Activated CD8-positive, alpha-beta memory T cell treated with anti-CD3 and anti-CD28 coated beads for 1 hour (primary cell): Measurements from ENCODE around the gene NDST4.

Source experiments
- DNase-seq, 2 donors: peaks; one replicate each; pipeline ENCODE4 v3.0.0-alpha.2; 2020; ENCODE audit warnings: low read depth in 1 of 2; ENCODE audit errors: extremely low read depth in 1 of 2

Gene NDST4

DNA sequence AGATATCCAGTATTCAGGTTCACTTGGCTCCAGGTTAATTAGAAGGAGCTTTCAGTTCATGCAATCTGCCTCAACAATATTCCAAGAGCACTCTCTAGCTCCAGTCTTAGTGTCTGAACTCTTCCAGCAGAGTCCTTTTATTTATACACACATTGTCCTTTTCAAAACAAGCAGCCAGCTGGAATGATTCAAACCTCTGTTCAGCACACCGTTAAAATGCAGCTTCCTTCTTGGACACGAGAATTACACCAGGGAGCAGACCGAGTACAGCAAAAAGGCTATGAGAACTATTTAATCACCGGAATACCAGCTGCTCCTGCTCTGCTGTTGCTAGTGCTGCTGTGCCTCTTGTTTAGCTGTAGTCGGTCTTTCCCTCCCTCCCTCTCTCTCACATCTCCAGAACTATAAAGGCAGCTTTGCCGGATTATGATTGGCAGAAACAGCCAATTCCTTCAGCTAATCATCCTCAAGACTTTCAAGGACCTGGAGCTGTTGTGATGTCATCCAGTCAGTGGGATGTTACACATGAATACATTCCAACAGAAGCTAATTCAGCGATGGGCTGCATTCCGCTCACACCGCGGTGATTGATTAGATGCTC is at the start of gene NDST4:
Gene NDST4 (minus strand): TSS at position 115 of the 601 bp plus-strand sequence. CDS start 36,584 bp downstream, outside the sequence.
- DNase-seq, result no peak

DNA sequence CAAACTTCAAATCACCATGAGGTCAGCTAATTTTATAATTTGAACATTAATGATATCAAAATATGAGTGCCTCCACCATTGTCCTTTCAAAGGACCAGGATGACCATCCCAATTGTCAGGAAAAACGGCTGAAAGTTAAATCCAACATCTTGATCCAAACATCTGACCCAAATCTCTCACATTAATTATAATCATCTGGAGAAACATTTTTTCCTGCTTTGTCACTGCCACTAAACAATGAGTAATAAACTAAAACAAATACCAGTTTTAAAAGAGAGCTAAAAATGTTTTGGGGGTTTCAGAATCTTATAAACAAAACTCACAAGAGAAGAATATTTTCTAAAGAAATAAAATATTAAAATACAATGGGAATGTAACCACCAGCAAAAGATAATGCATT is 45.7 kb upstream of the NDST4 start:
- no peak for DNase-seq

DNA sequence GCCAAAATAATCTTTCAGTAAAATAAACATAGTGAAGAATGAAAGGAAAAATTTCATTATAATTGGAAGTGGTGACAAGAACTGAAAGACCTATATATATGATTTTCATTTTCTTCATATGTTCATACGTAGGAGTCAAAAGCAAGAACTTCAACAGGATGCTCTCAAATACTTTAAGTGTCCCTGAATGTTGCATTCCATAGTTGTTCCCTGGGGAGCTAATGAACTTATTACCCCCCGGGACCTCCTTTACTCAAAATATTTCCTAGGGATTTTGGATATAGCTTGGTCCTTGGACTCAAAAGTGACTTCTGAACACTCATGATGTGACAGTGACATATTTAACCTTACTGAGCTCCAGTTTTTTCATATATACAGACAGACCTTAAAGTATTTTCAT is 44.9 kb upstream of the NDST4 start:
- no peak for DNase-seq

DNA sequence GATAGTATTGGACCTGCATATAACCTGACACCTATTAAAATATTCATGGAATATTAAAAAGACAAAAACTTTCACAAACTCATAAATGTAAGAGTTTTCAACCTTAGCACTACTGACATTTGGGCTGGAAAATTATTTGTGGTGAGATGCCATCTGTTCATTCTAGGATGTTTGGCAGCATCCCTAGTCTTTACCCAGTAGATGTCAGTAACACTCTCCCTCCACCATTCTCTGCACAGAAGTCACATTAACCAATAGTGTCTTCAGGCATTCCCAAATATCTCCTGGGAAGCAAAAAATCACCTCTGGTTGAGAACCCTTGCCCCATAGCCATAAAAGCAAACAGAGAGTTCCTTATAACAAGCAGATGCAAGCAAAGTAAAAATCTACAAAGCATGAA is 41.4 kb upstream of the NDST4 start:
- no peak for DNase-seq

DNA sequence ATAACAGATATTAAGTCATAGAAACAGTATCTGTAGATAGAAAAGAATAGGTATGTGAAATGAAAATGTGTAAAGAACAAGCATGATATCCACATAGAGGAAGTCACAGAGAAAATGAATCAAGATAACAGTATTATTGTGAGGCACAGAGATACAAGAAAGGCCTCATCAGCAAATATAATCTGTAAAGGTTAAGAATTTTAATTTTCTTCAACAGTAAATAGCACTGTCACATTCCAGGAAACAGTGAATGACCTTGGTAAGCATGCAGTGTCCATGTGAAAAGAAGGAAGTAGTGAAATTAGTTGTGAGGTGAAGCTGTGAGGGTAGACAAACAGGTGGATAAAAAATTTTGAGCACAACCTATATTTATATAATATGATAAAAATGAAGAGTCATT is 39.5 kb upstream of the NDST4 start:
- no peak for DNase-seq

DNA sequence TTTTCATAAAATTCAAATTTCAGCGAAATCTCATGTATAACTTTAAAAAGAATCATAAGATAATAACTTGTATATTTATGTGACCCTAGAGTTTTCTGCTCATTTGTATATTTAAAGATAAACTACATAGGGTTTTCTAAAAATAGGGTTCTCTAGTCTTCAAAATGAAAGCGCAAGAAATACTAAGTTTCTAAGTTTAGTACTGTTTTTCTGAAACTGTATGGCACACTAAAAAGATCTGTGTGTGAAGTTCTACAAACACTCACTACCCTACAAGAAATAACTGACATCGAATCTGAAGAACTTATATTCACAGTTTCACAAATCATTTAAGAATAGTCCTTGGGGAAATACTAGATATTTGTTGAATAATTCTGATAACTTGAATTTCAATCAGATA is 38.7 kb upstream of the NDST4 start:
- no peak for DNase-seq

DNA sequence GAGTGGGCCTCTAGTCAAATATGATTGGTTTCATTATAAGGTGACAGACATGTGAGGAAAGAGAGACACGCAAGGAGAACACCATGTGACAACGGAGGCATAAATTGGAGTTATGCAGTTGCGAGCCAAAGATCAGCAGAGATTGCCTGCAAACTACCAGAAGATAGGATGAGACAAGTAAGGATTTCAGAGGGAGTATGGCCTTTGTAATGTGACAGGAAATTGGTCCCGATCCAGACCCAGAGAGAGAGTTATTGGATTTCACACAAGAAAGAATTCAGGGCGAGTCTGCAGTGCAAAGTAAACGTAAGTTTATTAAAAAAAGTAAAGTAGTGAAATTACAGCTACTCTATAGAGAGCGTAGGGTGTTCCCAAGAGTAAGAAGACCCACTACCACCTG is 35.7 kb upstream of the NDST4 start:
- DNase-seq, result no peak

DNA sequence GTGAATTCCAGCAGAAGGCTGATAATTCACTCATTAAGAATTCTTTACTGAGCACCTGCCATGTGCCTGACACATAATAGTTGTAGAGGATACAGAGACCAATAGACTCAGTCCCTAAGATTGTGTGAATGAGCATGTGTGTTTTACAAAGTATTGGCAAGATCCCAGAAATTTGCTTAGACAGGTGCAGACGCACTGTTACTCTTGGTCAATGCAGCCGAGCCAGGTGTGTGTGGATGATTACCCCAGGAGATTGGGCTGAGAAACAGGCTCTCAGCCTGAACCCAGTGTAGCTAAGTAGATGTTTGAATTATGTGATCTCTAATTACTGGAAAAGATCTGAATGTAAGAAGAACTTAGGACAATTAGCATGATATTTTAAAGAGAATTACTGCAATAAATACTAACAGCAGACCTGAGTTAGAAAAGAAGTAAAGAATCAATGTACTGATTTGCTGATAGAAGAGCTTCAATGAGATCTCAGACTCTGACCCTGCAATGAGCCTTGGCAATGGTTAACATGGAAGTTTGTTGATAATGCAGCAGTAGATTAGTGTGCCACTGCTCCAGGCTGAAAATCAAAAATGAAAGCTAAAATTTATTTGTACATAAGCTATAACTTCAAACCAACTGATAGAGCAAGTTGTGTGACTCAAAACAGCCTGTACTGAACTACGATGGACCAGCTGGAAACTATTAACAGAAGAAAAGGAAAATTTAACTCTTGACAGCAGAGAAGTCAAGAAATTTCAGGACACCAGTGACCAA is 32.2 kb upstream of the NDST4 start:
- no peak for DNase-seq

DNA sequence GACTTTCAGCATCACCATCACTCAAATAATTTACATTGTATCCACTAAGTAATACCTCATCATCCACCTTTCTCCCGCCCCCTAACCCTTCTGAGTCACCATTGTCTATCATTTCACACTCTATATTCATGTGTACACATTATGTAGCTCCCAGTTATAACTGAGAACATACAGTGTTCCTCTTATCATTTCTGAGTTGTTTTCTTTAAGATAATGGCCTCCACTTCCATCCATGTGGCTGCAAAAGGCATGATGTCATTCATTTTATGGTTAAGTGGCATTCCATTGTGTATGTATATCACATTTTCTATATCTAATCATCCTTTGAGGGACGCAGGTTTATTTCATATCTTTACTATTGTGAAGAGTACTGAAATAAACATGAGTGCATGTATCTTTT is 14.6 kb upstream of the NDST4 start:
- DNase-seq, result no peak

DNA sequence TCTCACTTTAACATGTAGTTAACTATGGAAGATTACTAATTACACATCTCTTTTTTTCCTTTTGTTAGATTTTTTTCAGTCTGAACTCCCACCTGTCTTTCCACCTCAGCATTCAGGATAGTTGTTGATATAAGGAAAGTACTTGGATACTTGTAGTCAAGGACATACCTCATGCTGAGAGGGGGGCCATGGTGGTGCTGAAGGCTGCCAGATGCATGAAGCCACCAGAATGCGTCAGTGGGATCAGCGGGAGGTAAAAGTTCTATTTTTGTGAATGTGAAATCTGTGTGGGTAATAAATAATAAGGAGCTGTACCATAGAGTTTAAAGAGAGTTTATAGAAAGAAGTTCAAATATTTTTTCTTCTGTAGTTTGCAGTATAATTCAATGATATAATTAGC is 13.1 kb upstream of the NDST4 start:
- no peak for DNase-seq

DNA sequence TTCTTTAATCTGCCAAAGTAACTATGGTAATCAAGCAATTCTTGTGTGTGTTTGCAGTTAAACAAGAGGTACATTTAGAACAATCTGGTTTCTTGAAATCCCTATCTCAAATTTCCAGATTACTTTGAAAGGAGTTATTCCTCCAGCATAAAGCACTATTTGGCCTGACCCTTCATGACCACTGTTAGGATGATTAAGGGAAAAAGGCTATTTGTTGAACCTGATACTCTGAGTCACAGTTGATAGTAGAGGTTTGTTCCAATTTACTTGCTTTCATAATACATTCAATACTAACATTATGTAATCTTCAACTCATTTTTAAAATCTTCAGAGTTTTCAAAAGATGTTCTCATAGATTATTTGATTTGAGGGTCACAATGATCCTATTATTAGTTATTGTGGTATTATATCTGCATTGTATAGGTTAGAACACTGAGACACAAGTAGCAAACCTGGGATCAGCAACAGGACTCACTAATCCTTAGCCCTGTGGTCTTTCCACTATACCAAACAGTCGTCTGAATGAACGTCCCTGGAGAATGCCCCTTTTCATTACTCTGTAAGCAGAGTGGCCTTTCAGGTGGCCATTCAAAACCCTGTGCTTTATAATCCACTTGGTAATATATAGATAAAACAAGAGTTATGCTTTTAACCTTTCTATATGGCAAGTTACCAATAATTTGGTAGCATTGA is 8.1 kb upstream of the NDST4 start:
- no peak for DNase-seq

DNA sequence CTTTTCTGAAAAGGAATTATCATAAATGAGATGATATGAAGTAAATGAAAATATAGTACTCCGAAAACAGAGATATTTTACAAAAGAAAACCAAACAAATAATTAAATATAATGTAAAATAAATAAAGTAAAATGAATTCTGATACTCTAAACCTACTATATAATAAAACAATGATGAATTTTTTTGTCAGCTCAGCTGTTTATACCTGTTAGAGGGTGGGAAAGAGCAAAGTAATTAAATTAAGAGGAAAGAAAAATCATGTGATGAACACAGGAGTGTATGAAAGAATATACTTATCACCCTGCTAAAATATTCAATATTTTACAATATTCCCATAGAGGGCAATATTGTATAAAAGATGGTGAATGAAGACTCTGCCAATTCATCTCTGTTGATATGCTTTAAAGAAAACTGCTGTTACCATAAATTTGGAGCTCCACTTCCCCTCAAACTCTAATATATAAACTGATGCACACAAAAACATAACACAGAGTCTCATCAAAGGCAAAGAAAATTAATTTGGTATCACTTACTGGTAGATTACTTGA is 6.5 kb upstream of the NDST4 start:
- DNase-seq, result no peak

DNA sequence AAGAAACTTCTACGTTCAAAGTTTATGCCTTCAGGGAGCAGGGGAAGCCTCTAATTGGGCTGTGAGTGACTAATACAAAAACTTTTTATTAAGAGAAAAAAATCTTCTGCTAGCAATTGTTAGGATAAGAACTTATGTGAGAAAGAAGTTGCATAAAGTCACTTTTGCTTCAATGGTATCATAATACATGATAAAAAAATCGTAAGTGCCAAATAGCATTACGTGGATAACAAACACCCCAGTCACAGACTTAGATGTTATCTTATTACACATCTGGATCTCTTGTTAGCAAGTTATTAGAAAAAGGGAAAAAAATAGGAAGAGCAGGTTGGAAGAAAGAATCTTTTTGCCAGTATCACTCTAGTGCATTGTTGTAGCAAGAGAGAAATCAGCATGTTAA is 4.2 kb upstream of the NDST4 start:
- no peak for DNase-seq

DNA sequence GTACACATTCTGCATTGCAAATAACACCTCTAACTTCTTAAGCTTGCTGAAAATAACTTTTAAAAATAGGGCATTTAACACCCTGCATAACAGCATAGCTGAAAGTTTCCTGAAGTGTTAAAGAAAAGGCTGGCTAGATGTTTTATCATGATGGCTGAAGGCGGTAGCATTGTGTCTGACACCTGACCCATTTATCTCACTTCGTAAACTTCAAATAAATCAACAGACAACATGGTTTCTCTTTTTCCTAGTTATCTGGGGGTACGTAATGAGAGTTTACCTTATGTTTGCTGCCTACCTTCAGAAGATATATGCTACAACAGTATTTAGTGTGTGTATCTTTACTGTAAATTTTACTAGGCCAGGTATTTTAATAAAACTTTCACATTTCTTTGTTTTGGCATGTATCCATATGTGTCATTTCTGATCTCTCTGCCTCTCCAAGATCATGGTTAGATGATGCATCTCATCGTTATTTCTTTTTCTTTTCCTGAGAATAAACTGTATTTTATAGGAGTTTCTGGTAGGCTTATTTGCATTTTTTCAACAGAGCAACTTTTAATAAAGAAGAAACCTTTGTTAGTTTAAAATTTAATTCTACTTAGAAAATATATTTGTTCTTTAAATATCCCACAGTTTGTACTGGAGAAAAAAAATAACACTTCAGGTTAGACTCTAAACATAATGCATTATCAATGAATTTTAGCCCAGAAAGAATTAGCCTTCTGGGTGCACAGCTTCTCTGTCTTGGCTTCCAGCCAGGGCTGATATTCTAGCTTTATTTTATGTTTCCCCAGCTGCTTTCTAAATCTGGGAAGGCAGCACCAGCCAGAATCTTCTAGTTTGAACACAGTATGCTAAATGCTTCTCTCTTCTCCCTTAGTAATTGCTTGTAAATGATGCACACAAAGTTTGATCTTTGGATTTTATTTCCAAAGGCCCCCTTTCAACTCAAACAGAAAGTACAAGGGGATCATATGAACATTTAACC is 2.9 kb downstream of the NDST4 start:
- DNase-seq, result no peak

DNA sequence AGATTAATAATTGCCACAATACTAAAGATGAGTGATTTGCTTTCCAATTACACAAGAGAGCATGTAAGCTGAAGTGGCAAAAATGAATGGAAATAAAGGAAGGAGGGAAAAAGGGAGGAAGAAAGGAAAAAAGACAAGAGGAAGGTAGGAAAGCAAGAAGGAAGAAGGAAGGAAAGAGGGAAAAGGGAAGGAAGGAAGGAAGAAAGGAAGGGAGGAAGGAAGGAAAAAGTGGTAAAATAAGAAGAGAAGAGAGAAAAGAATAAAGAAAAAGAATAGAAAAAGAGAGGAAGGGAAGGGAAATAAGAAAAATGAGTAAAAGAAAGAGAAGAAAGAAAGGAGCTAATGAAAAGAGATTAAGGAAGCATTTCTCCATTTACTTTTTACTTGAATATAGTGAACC is 4.6 kb downstream of the NDST4 start:
- DNase-seq, result no peak

DNA sequence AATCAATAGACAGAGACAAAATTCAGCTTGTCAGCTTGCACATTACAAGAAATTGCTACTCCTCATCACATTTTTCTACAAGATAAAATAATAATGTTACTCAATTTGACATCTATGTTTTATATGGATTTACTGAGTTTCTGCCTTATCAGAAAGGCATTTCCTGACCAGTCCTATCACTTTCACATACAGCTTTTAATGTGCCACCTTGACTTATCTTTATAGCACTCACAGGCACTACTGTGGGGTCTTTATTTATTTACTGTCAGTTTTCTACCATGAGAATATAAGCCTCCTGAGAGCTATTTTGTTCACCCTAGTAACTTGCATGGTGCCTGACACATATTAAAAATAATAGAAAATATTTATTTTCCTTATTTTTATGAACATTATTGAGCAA is 6.0 kb downstream of the NDST4 start:
- DNase-seq, result no peak

DNA sequence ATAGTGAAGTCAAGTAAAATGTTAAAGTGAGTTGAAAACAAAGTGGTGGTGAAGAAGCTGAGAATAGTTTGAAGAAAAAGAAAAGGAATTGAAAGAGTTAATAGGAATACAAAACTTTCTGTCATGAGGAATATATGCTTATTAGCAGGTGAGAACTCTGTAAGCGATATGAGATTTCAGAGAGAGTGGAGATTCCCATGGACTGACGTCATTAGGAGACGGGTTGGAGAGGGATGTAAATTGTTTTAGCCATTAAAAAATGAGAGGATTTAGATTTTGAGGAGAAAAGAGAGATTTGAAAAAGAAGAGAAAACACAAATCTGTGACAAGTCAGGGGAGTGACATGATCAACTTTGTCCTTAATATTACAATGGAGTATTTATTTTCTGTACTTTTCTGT is 11.7 kb downstream of the NDST4 start:
- DNase-seq, result no peak

DNA sequence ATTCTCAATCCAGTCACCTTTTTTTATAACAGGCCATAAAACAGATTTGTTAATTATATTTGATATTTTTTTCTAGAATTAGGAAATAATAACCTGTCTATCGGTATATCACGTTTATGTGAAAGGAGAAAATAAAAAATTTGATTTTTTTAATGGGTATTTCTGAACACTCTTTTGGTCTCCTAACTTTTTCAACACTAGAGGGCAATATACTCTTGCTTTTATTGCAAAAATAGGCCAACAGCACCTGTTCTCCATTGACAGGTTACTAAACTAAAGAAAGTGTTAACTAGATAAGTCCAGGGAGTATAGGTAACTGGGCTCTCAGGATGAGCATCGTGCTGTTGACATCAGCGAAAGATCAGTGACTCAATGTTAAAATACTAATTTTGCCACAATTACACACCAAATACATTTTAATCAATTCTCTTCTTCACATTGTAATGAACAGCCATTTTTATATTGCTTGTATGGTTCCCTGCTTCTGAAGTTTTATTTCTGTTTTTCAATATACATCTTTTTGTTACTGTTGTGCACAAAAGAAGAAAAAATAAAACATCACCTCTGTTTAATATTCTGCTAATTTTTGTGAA is 22.8 kb downstream of the NDST4 start:
- DNase-seq, result no peak

DNA sequence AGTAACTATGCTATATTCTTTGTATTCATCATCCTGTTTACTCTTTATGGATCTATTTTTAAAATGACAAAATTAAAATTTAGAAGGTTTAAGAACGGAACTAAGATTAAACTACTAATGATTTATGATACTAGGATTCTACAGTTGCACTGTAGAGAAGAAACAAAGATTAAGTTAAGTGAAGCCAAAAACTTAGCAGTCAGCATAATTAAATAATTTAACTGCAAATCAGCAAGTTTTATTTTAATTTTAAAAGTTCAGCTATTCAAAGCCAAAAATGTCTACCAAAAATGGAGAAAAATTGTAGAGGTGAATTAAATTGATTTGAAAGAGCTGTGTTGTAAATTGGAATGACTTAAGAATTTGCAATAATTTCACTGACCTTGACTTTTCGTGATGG is 30.8 kb downstream of the NDST4 start:
- DNase-seq, result no peak

DNA sequence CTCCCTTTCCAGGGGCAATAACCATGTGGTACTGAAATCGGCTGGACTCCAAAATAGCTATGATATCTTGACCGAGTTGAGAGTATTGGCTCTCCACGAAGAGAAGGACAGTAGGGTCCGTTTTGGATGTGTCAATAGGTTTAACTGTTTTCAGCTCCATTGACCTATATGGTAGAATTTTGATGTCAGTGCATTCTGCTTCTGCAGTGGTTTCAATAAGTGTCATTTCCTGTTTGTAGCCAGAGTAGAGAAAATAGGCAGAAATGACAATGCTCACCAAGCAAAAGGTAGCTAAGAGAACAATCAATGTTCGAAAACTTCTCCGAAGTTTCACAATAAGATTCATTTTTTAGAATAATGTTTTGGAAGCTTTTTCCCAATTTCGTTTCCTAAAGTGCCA is 36.7 kb downstream of the NDST4 start:
- no peak for DNase-seq
